Neural progenitor cell (in vitro differentiated cells): ENCODE measurements around the gene VCL. TPM values are rescaled to one million over a fixed set of nuclear protein-coding genes. Genes with fewer than 3 reads are reported as not detected.
A peak's percentile ranks its signal among the peaks of the same experiment; 100 is the strongest.

Experiments
- DNase-seq: peaks from one replicate; pipeline ENCODE4 v3.0.0-alpha.2; 2016; ENCODE audit warnings: low spot score
- H2AFZ ChIP-seq: fragments of 200-600 bp; sonication (generic); replicated peaks from 2 replicates; pipeline ENCODE4 v1.6.1; 2016; ENCODE audit warnings: antibody characterized with exemption
- H3F3A ChIP-seq: fragments of 200-600 bp; sonication (generic); 2 replicates; pipeline ENCODE4 v1.6.1; 2016; ENCODE audit warnings: antibody characterized with exemption, low read depth
- H3K27ac ChIP-seq: fragments of 200-600 bp; sonication (generic); 2 replicates; pipeline ENCODE4 v1.5.1; 2016; ENCODE audit warnings: mild to moderate bottlenecking
- H3K27me3 ChIP-seq: fragments of 200-600 bp; sonication (generic); 2 replicates; pipeline ENCODE4 v1.6.1; 2016; ENCODE audit warnings: mild to moderate bottlenecking, moderate library complexity
- H3K36me3 ChIP-seq: fragments of 200-600 bp; sonication (generic); 2 replicates; pipeline ENCODE4 v1.5.1; 2016
- H3K4me1 ChIP-seq: fragments of 200-600 bp; sonication (generic); 2 replicates; pipeline ENCODE4 v1.6.1; 2016; ENCODE audit warnings: mixed run types
- H3K4me2 ChIP-seq: fragments of 200-600 bp; sonication (generic); 2 replicates; pipeline ENCODE4 v1.6.1; 2016
- H3K4me3 ChIP-seq: fragments of 200-600 bp; sonication (generic); 2 replicates; pipeline ENCODE4 v1.5.1; 2016
- H3K79me2 ChIP-seq: fragments of 200-600 bp; sonication (generic); 2 replicates; pipeline ENCODE4 v1.6.1; 2016; ENCODE audit warnings: low read depth
- H3K9ac ChIP-seq: fragments of 200-600 bp; sonication (generic); 2 replicates; pipeline ENCODE4 v1.6.1; 2016
- H3K9me3 ChIP-seq: fragments of 200-600 bp; sonication (generic); 2 replicates; pipeline ENCODE4 v1.5.1; 2016; ENCODE audit warnings: low read depth
- H4K20me1 ChIP-seq: fragments of 200-600 bp; sonication (generic); 2 replicates; pipeline ENCODE4 v1.6.1; 2016; ENCODE audit warnings: low read depth
- H3K27ac Mint-ChIP-seq: 3 replicates; pipeline ENCODE4 v1.8.0; 2021; ENCODE audit warnings: mixed read lengths
- H3K27me3 Mint-ChIP-seq: 2 replicates; pipeline ENCODE4 v1.8.0; 2022; ENCODE audit warnings: low read depth, mild to moderate bottlenecking, inconsistent platforms, moderate library complexity, mixed read lengths; ENCODE audit not compliant: insufficient read depth
- H3K36me3 Mint-ChIP-seq: 3 replicates; pipeline ENCODE4 v1.8.0; 2021; ENCODE audit warnings: mixed read lengths
- H3K4me1 Mint-ChIP-seq: 3 replicates; pipeline ENCODE4 v1.8.0; 2021; ENCODE audit warnings: mixed read lengths
- H3K4me3 Mint-ChIP-seq: 3 replicates; pipeline ENCODE4 v1.8.0; 2021; ENCODE audit warnings: mild to moderate bottlenecking, moderate library complexity, mixed read lengths
- H3K9me3 Mint-ChIP-seq: 3 replicates; pipeline ENCODE4 v1.8.0; 2020; ENCODE audit warnings: mixed read lengths
- EZH2 ChIP-seq: fragments of 200-600 bp; sonication (generic); IDR thresholded peaks from 2 replicates; pipeline ENCODE4 v1.6.1; 2017; ENCODE audit warnings: antibody characterized with exemption, mild to moderate bottlenecking, moderate library complexity
- EZH2phosphoT487 ChIP-seq: fragments of 200-600 bp; sonication (generic); IDR thresholded peaks from 2 replicates; pipeline ENCODE4 v1.6.1; 2017; ENCODE audit warnings: antibody characterized with exemption
- total RNA-seq: library from RNA; depleted of rRNA; stranded (reverse); fragments of >200 nt; gene quantifications from 2 replicates; pipeline ENCODE4 v1.2.3, GENCODE V29; 2015; ENCODE audit warnings: low replicate concordance
- TF ChIP-seq, protein P1 (sequence below): fragments of 200-600 bp; sonication (generic); IDR thresholded peaks from 2 replicates; pipeline ENCODE4 v1.5.1; 2017; ENCODE audit warnings: antibody characterized with exemption, mild to moderate bottlenecking

Gene VCL
- total RNA-seq, 1 donor from 2014 or later = 96.9 TPM

- TF ChIP-seq, protein P1, sequence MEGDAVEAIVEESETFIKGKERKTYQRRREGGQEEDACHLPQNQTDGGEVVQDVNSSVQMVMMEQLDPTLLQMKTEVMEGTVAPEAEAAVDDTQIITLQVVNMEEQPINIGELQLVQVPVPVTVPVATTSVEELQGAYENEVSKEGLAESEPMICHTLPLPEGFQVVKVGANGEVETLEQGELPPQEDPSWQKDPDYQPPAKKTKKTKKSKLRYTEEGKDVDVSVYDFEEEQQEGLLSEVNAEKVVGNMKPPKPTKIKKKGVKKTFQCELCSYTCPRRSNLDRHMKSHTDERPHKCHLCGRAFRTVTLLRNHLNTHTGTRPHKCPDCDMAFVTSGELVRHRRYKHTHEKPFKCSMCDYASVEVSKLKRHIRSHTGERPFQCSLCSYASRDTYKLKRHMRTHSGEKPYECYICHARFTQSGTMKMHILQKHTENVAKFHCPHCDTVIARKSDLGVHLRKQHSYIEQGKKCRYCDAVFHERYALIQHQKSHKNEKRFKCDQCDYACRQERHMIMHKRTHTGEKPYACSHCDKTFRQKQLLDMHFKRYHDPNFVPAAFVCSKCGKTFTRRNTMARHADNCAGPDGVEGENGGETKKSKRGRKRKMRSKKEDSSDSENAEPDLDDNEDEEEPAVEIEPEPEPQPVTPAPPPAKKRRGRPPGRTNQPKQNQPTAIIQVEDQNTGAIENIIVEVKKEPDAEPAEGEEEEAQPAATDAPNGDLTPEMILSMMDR = no peak
- TF ChIP-seq EZH2 (no peak), EZH2phosphoT487 (no peak)
- Mint-ChIP-seq H3K27me3 (peaks cover 13% of the 10 kb centered on the region), H3K36me3 (no peaks in the 10 kb centered on the region), H3K4me1 (peaks cover 56% of the 10 kb centered on the region), H3K9me3 (no peaks in the 10 kb centered on the region), H3K4me3 (peak overlapping the region; percentile 74), H3K27ac (peak overlapping the region; percentile 99)
- Histone ChIP-seq H2AFZ (peak overlapping the region; percentile 1), H3K27me3 (no peaks in the 10 kb centered on the region), H3K4me3 (peak overlapping the region; percentile 15), H3K9ac (no peak overlapping the region), H3K36me3 (no peaks in the 10 kb centered on the region), H3K9me3 (no peaks in the 10 kb centered on the region), H3K79me2 (no peaks in the 10 kb centered on the region), H4K20me1 (no peaks in the 10 kb centered on the region), H3F3A (peaks cover 57% of the 10 kb centered on the region), H3K4me2 (peak overlapping the region; percentile 52), H3K4me1 (peaks cover 34% of the 10 kb centered on the region), H3K27ac (peak overlapping the region; percentile 96)
- DNase-seq = peak; percentile 95
Observed at GRCh38 chr10:73965890-73966768, 31.8 kb upstream of the VCL start.

- H3K27ac ChIP-seq = peak overlapping the region; percentile 96
- TF ChIP-seq EZH2 = no peak
- TF ChIP-seq, protein P1 = no peak
- TF ChIP-seq EZH2phosphoT487 = no peak
- no peak overlapping the region for H2AFZ ChIP-seq
- H3K27me3 ChIP-seq = no peaks in the 10 kb centered on the region
- H3K9ac ChIP-seq = no peak overlapping the region
- peak overlapping the region; percentile 15 for H3K4me3 ChIP-seq
- H3K4me1 Mint-ChIP-seq = peaks cover 60% of the 10 kb centered on the region
- peak; percentile 21 for DNase-seq
- no peaks in the 10 kb centered on the region for H4K20me1 ChIP-seq
- no peaks in the 10 kb centered on the region for H3K9me3 Mint-ChIP-seq
- H3K4me3 Mint-ChIP-seq = peak overlapping the region; percentile 74
- H3K27me3 Mint-ChIP-seq = peaks cover 13% of the 10 kb centered on the region
- peak overlapping the region; percentile 99 for H3K27ac Mint-ChIP-seq
- H3K9me3 ChIP-seq = no peaks in the 10 kb centered on the region
- H3K36me3 ChIP-seq = no peaks in the 10 kb centered on the region
- H3K79me2 ChIP-seq = no peaks in the 10 kb centered on the region
- H3K4me1 ChIP-seq = peaks cover 34% of the 10 kb centered on the region
- no peaks in the 10 kb centered on the region for H3K36me3 Mint-ChIP-seq
- peaks cover 57% of the 10 kb centered on the region for H3F3A ChIP-seq
- peak overlapping the region; percentile 52 for H3K4me2 ChIP-seq
Observed at GRCh38 chr10:73967022-73967429, 30.9 kb upstream of the VCL start.

- no peaks in the 10 kb centered on the region for H3K9me3 Mint-ChIP-seq
- Histone ChIP-seq H3K27me3 (no peaks in the 10 kb centered on the region), H3K9me3 (no peaks in the 10 kb centered on the region), H3K79me2 (no peaks in the 10 kb centered on the region), H3F3A (peaks cover 54% of the 10 kb centered on the region), H3K4me1 (peaks cover 34% of the 10 kb centered on the region), H3K27ac (peak overlapping the region; percentile 96), H3K9ac (no peak overlapping the region), H2AFZ (peak overlapping the region; percentile 74), H3K4me2 (peak overlapping the region; percentile 12), H3K4me3 (no peak overlapping the region), H3K36me3 (no peaks in the 10 kb centered on the region), H4K20me1 (no peaks in the 10 kb centered on the region)
- H3K4me3 Mint-ChIP-seq = peak overlapping the region; percentile 49
- H3K36me3 Mint-ChIP-seq = no peaks in the 10 kb centered on the region
- TF ChIP-seq, protein P1 = no peak
- TF ChIP-seq EZH2phosphoT487 = no peak
- TF ChIP-seq EZH2 = no peak
- peaks cover 10% of the 10 kb centered on the region for H3K27me3 Mint-ChIP-seq
- DNase-seq = no peak
- H3K4me1 Mint-ChIP-seq = peaks cover 60% of the 10 kb centered on the region
- H3K27ac Mint-ChIP-seq = peak overlapping the region; percentile 94
Observed at GRCh38 chr10:73967544-73967943, 30.4 kb upstream of the VCL start.
